Large intestine (tissue), 3 donors: ENCODE data around the gene SMCO2. TPM values are rescaled to one million over a fixed set of nuclear protein-coding genes. Genes with fewer than 3 reads are reported as not detected.

ENCODE experiments used
- DNase-seq, 2 donors: peaks; one replicate each; pipeline versions ENCODE4 v3.0.0 to v3.0.0-alpha.2; 2013
- H3K27ac ChIP-seq: one replicate; pipeline ENCODE4 v1.5.1; 2013; ENCODE audit warnings: low read length
- H3K27me3 ChIP-seq: 2 replicates; pipeline ENCODE4 v1.6.1; 2013; ENCODE audit warnings: low read length; ENCODE audit not compliant: control insufficient read depth, insufficient read depth
- H3K36me3 ChIP-seq: 2 replicates; pipeline ENCODE4 v1.6.1; 2013; ENCODE audit warnings: low read length; ENCODE audit not compliant: control insufficient read depth, insufficient read depth
- H3K4me1 ChIP-seq: one replicate; pipeline ENCODE4 v1.6.1; 2013; ENCODE audit warnings: low read length; ENCODE audit not compliant: control insufficient read depth, insufficient read depth
- H3K4me3 ChIP-seq: one replicate; pipeline ENCODE4 v1.5.1; 2013; ENCODE audit warnings: low read length
- H3K9me3 ChIP-seq: one replicate; pipeline ENCODE4 v1.6.1; 2013; ENCODE audit warnings: mild to moderate bottlenecking, low read depth, low read length, moderate library complexity; ENCODE audit not compliant: control insufficient read depth
- WGBS: methylation state at CpG from one replicate; pipeline ENCODE4 v1.1.5; 2013; ENCODE audit warnings: low lambda C conversion rate; ENCODE audit not compliant: insufficient coverage; 5-methylcytosine and 5-hydroxymethylcytosine counted together
- polyA plus RNA-seq: library from polyadenylated mRNA; unstranded; fragments of 120-200 nt; gene quantifications from one replicate; pipeline ENCODE4 v1.2.1, GENCODE V29; 2013

Gene SMCO2
- polyA plus RNA-seq, 1 donor = 0.25 TPM

DNA sequence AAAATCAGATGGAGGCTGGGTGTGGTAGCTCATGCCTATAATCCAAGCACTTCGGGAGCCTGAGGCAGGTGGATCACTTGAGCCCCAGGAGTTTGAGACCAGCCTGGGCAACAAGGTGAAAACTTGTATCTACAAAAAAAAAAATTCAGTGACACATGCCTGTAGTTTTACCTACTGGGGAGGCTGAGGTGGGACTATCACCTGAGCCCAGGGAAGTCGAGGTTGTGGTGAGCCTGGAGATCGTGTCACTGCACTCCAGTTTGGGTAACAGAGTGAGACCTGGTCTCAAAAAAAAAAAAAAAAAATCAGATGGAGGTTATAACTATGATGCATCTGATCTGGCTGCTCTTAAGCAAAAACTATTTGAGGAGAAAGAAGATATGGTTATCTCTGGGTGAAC is 50.9 kb downstream of the SMCO2 start:
- WGBS = no CpG with 5 or more reads among the region's 3 CpGs
- H3K9me3 ChIP-seq = no peaks in the 10 kb centered on the region
- no peaks in the 10 kb centered on the region for H3K36me3 ChIP-seq
- no peak for DNase-seq
- no peak overlapping the region for H3K4me3 ChIP-seq
- H3K4me1 ChIP-seq = no peaks in the 10 kb centered on the region
- H3K27me3 ChIP-seq = no peaks in the 10 kb centered on the region
- no peak overlapping the region for H3K27ac ChIP-seq

DNA sequence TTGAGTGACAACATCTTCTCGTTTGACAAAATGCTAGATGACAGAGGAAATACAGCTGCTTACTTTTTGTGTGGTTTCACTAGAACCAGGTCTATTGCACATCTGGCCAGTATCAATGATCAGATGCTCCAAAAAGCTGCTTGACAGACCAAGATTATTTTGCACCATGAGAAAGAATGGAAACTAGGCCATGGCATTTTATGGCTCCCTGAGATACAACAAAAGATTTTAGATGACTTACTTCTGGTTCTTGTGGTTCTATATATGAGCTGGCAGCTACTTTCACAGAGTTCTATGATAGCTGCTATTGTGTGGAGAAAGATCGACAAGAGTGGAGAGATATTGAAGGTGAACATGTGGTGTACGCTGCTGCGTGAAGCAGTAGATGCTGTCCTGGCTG is 51.6 kb downstream of the SMCO2 start:
- WGBS = 94% methylated on average over 3 of the region's 4 CpGs

DNA sequence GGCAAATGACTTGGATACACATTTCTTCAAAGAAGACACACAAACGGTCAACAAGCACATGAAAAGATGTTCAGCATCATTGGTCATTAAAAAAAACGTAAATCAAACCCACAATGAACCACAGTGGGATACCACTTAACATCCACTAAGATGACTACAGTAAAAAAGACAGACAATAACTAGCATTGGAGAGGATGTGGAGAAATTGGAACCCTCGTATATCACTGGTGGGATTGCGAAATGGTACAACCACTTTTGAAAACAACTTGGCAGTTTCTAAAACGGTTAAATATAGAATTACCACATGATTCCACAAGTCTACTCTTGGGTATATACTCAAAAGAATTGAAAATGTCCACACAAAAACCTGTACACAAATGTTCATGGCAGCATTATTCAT is 52.2 kb downstream of the SMCO2 start:
- DNase-seq = no peak
- H3K4me1 ChIP-seq = no peaks in the 10 kb centered on the region
- no peak overlapping the region for H3K4me3 ChIP-seq
- no peaks in the 10 kb centered on the region for H3K27me3 ChIP-seq
- no peaks in the 10 kb centered on the region for H3K9me3 ChIP-seq
- WGBS = 91% methylated on average over 4 of the region's 5 CpGs
- H3K27ac ChIP-seq = no peak overlapping the region
- H3K36me3 ChIP-seq = no peaks in the 10 kb centered on the region

More for the DNA sequence above, 51.6 kb downstream of the SMCO2 start:
- DNase-seq = no peak
- Histone ChIP-seq H3K27ac (no peak overlapping the region), H3K36me3 (no peaks in the 10 kb centered on the region), H3K4me1 (no peaks in the 10 kb centered on the region), H3K27me3 (no peaks in the 10 kb centered on the region), H3K9me3 (no peaks in the 10 kb centered on the region), H3K4me3 (no peak overlapping the region)

DNA sequence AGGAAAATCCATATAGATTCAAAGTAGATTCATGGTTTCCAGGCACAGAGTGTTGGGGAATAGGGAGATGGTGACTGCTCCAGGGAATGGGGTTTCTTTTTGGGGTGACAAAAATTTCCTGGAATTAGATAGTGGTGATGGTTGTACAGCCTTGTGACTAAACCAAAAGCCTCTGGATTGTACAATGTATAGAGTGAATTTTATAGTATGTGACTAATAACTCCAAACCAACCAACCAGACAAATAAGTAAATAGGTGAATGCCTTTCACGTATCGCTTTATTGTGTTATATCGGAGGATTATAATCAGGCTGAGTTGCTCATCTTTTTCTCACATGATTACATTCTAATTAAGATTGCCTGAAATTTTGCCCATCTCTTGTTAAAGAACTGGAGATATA is 52.8 kb downstream of the SMCO2 start:
- Histone ChIP-seq H3K4me1 (no peaks in the 10 kb centered on the region), H3K27me3 (no peaks in the 10 kb centered on the region), H3K9me3 (no peaks in the 10 kb centered on the region), H3K4me3 (no peak overlapping the region), H3K27ac (no peak overlapping the region), H3K36me3 (no peaks in the 10 kb centered on the region)
- DNase-seq = no peak
- WGBS = 100% methylated on average over 2 of the region's 3 CpGs

DNA sequence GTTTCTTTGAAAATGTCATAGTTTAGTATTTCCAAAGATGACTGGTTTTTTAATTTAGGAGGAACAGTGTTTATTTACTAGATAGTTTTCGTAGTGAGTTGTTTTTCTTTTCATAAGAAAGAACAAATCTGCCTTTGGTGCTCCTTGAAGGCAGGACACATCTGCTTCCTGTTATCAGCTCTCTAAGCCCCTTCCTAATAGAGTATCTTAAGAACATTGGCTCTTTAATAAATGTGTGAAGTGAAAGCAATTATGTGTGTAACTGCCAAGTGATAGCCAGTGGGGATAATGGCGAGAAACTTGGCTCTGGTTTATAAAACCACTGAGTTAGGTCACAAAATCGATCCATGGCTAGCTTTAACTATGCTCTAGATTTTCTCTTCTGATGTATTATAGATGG is 54.0 kb downstream of the SMCO2 start:
- DNase-seq = no peak
- Histone ChIP-seq H3K36me3 (no peaks in the 10 kb centered on the region), H3K27me3 (no peaks in the 10 kb centered on the region), H3K4me1 (no peaks in the 10 kb centered on the region), H3K9me3 (no peaks in the 10 kb centered on the region), H3K4me3 (no peak overlapping the region), H3K27ac (no peak overlapping the region)
- WGBS = 100% methylated on average over 1 of the region's 3 CpGs

DNA sequence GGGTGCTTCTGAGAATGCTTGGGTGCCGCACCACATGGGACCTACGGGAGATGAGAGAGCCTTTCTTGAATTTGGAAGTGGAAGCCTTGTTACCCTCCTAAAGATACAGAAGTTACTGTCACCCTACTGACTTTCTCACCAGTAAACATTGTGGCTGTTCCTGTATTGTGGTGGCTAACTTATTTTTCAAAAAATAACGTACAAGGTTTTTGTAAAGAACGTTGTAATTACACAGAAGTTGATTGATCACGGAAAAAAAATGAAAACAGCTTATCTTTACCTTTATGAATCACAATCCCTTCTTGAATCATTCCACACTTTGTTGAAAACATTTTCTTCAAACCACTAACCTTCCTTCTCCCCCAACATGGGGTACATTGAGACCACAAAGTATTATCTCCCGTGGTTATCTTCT is 55.5 kb downstream of the SMCO2 start:
- H3K27me3 ChIP-seq = no peaks in the 10 kb centered on the region
- DNase-seq = no peak
- WGBS = 100% methylated on average over 3 of the region's 6 CpGs
- no peaks in the 10 kb centered on the region for H3K9me3 ChIP-seq
- no peak overlapping the region for H3K27ac ChIP-seq
- H3K4me3 ChIP-seq = no peak overlapping the region
- no peaks in the 10 kb centered on the region for H3K36me3 ChIP-seq
- H3K4me1 ChIP-seq = no peaks in the 10 kb centered on the region

DNA sequence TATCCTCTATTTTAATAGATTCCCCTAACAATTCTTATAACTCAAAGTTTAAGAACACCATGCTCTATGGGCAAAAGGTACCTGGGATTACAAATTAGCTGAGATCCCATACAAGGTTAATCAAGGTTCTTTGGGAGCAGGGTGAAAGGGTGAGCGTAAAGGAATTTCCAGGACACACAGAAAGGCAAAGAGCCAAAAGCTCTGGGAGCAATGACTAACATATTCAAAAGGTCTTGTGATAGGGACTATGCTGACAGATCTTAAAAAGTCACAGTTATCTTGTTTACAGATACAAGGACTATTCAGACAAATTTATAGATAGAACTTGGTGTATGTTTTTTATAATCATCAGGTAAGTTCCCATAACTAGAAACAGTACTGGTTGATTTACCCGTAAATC is 58.0 kb downstream of the SMCO2 start:
- no peak overlapping the region for H3K4me3 ChIP-seq
- DNase-seq = no peak
- no peaks in the 10 kb centered on the region for H3K27me3 ChIP-seq
- WGBS = 92% methylated on average over 2 of the region's 2 CpGs
- no peaks in the 10 kb centered on the region for H3K9me3 ChIP-seq
- no peaks in the 10 kb centered on the region for H3K4me1 ChIP-seq
- H3K27ac ChIP-seq = no peak overlapping the region
- H3K36me3 ChIP-seq = no peaks in the 10 kb centered on the region

DNA sequence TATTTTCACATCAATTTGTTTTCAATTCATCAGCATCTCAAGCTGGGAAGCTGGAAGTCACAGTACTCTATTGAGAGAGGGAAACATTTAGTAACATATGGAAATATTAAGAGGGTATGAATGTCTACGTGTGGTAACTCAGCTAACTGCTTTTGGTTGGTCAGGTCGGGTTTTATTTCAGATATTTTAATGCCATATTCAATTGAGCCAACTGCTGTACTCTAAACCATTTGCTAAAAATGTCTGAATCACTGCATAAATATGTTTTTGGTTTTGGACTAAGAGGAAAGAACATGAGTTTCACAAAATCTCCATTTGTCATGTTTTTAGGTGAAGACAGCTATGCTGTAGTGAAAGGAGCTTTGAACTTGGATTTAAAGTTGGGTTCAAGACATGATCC is 58.6 kb downstream of the SMCO2 start:
- H3K27ac ChIP-seq = no peak overlapping the region
- DNase-seq = no peak
- WGBS = 100% methylated on average over 1 of the region's 2 CpGs

DNA sequence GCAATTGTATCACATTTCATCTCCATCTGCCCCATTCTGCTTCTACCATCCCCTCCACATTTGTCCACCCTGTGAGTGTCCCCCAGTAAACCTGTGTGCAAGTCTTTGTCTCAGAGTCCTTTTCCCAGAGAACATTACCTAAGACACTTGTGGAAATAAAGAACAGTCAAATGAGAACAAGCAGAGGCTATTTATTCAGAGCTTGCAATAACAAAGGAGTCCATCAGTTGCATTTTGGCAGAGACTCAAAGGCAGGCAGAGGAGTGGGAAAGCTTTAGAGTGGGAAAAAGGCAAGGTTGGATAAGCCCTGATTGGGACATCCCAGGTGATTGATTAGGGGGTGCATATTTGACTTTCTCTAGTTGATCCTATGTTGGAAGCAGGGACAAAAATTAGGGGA is 59.2 kb downstream of the SMCO2 start:
- no peak overlapping the region for H3K27ac ChIP-seq
- DNase-seq = no peak
- H3K9me3 ChIP-seq = no peaks in the 10 kb centered on the region
- H3K4me3 ChIP-seq = no peak overlapping the region
- H3K27me3 ChIP-seq = no peaks in the 10 kb centered on the region
- H3K4me1 ChIP-seq = no peaks in the 10 kb centered on the region
- H3K36me3 ChIP-seq = no peaks in the 10 kb centered on the region

More for the DNA sequence above, 58.6 kb downstream of the SMCO2 start:
- no peaks in the 10 kb centered on the region for H3K36me3 ChIP-seq
- H3K4me3 ChIP-seq = no peak overlapping the region
- H3K4me1 ChIP-seq = no peaks in the 10 kb centered on the region
- no peaks in the 10 kb centered on the region for H3K27me3 ChIP-seq
- H3K9me3 ChIP-seq = no peaks in the 10 kb centered on the region

DNA sequence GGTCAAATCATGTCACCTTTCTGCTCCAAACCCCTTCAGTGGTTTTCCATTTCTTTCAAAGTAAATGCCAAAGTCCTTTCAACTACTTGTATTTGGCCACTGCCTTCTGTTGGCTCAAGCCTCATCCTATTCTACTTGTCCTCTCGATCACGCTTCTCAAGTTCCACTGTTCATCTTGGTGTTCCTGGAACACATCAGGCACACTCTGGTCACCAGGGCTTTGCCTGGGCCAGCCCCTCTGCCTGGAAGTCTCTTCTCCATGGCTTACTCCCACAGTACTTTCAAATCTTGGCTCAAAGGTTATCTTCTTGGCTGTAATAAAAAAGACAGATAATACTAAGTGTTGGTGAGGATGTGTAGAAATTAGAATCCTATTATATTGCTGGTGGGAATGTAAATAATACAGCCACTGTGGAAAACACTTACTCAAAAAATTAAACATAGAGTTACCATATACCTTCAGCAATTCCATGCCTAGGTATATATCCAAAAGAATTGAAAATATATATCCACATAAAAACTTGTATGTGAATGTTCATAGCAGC is 60.2 kb downstream of the SMCO2 start:
- Histone ChIP-seq H3K4me3 (no peak overlapping the region), H3K9me3 (no peaks in the 10 kb centered on the region), H3K36me3 (no peaks in the 10 kb centered on the region), H3K27me3 (no peaks in the 10 kb centered on the region), H3K4me1 (no peaks in the 10 kb centered on the region), H3K27ac (no peak overlapping the region)
- WGBS = no CpG with 5 or more reads among the region's 2 CpGs
- no peak for DNase-seq

DNA sequence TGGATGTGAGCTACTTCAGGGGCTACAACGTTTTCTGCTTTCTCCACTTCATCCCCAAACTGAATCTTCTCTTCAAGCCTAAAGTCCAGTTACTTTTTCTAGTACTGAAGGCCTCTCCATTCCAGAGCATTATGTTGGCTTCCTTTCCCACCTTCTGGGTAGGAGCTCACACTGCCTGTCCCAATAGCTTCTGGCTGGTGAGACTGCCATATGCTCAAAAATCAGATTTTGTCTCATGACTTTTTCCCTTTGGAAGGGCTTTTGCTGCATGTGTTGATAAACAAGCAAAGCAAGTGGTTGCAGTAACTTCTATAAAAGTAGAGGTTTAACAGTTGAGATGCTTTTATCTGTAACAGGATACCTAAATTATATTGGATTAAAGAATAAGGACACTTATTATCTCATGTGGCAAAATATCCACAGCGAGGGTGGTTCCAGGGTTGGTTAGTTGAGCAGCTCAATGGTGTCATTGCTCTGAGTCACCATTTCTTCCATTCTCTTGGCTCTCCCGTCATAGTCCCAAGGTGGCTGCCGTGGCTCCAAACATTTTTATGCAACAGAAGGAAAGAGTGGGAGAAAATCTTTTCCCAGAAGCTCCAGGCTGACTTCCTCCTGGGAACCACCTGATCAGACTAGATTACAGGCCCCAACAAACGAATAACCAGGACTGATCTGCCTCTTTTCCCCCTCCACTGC is 62.3 kb downstream of the SMCO2 start:
- Histone ChIP-seq H3K27me3 (no peaks in the 10 kb centered on the region), H3K4me3 (no peak overlapping the region), H3K4me1 (no peaks in the 10 kb centered on the region), H3K9me3 (no peaks in the 10 kb centered on the region), H3K27ac (no peak overlapping the region), H3K36me3 (no peaks in the 10 kb centered on the region)
- no peak for DNase-seq
- WGBS = no CpG with 5 or more reads among the region's 5 CpGs
